HG03159 (cell line): ENCODE measurements around the gene IFFO2.

ENCODE experiments used
- ATAC-seq: cut with Tn5 transposase; IDR thresholded peaks from one replicate; pipeline ENCODE4 v1.9.1; 2021; ENCODE audit warnings: mild to moderate bottlenecking, moderate library complexity; ENCODE audit not compliant: unreplicated experiment

Gene IFFO2

DNA sequence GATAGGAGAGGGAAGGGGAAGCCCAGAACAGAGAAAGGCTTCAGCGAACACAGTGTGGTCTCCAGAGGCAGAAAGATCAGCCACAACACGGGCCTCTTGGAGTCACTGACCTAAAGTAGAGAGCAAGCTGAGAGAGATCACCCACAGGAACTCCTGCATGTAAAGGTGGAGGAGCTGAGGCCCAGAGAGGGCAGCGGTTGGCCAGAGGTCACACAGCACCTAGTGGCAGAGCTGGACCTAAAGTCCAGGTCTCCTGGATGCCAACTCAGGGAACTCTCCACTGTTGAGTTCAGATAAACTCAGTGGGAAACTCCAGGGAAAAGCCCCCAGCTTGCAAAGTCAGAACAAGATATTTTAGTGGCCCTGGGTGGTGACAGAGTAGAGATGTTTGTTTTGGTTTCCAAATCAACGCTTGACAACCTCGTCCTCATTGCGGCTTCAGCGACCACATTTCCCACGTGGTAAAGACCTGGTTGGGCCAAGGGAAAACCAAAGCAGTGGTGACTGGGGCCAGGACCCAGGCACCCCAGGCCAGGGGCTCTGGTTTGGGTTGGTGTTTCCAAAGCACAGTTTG is 4.6 kb downstream of the IFFO2 start:
- peak; percentile 37 for ATAC-seq

DNA sequence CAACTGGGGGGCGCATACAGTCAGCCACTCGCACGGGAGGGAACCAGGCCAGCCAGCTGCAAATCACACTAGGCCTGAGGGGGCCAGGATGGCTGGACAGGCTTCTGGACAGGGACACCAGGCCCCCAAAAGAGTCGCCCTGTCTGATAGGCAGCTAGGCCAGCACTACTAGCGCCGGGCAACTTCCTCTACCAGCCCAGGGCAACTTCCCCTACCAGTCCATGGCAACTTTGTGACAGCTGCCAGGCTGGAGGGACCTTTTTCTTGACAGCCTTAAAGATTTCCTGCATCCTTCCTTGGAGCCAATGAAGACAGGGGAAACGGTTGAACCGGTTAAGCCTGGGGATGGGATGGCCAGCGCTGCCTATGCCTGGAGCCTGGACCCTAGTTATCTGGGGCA is 5.1 kb downstream of the IFFO2 start:
- ATAC-seq: no peak

DNA sequence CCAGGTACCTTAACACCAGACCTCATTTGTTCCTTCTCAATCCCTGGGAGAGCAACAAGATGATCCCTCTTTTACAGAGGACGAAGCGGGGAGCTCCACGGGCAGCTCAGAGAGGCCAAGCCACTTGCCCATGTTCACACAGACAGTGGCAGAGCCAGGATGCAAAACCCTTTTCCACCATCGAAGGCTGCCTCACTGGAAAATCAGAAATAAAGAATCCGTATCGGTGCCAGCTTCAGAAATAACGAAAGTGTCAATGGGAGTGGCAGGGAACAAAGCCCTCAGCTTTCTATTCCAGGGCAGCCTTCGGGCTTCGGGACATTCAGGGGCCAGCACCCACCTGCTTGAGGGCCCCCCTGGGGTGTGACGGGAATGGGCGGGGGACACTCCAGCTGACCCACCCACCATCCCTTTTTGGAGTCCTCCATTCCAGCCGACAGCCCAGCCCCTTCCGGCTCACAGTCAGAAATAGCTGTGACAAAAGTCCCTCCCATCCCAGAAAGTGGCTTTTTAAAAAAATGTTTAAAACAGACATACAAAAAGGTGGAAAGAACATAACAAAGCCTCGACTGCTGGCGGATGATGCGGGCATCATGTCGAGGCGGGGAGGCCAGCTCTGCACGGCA is 6.0 kb downstream of the IFFO2 start:
- ATAC-seq: no peak

DNA sequence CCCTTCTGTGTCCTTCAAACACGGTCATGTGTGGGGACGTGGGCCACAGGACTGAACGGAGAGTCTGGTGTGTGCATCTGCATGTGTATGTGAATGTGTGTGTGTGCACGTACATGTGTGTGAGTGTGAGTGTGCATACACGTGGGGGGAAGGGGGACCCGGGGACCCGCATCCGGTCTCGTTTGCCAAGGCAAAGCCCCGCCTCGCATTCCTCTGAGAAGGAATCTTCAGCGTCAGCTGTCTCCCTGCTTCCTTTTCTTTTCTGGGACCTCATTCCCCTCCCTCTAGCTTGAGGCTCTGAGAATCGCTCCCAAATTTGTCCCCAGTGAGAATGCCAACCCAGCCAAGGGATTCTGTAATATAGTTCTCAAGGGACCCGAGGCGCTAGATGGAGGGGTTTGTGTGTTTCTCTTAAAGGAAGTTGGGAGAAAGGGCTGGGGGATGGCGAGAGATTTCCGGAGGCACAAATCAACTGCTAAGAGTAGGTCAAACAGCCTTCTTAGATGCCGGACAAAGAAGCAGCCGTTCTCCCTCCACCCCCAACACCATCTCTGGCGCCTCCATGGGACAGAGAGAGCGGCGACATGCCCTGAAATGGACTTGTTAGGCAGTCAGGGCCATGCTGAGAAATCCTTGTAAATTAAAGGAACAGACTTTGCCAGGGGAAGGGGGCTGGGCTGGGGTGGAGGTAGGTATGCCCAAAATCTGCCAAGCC is 6.6 kb downstream of the IFFO2 start:
- no peak for ATAC-seq

- no peak for ATAC-seq
Observed at GRCh38 chr1:18948913-18949685, 7.4 kb downstream of the IFFO2 start.

DNA sequence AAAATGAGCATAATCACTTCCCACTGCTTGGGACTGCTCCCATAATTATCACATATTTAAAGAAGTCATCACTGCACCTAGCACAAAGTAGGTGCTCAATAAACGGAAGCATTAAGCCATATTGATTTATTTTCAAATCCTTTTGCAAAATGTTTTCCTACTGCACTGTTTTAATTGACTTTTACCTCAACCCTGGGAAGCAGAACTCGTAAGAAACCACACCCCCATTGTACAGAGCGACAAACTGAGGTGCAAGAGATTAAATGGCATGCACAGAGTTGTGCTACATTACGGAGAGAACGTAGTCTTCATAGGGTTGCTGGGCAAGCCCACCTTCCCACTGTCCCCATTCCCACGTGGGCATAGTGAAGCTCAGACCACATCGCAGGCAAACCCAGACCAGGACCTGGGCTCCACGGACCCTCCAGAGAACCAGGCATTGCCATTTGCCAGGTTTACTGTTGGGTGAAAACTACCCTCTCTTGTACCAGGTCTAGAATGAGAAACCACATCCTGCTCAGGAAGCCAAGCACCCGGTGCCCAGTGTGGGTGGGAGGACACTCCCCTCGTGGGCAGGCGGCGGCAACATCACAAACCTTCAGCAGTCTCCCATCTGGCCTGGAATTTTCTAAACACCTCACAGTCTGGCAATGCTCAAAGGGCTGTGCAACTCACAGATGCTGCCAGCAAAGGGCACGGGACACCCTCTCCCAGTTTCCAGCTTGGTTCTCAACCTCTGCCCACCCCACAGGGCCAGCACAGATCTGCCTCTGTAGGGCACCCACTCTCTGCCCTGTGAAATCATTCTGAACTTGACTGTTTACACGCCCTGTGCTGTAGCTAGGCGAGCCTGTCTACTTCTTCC is 8.2 kb downstream of the IFFO2 start:
- no peak for ATAC-seq

GRCh38 chr1:18947570-18947969 is 8.9 kb downstream of the IFFO2 start:
- ATAC-seq: no peak

DNA sequence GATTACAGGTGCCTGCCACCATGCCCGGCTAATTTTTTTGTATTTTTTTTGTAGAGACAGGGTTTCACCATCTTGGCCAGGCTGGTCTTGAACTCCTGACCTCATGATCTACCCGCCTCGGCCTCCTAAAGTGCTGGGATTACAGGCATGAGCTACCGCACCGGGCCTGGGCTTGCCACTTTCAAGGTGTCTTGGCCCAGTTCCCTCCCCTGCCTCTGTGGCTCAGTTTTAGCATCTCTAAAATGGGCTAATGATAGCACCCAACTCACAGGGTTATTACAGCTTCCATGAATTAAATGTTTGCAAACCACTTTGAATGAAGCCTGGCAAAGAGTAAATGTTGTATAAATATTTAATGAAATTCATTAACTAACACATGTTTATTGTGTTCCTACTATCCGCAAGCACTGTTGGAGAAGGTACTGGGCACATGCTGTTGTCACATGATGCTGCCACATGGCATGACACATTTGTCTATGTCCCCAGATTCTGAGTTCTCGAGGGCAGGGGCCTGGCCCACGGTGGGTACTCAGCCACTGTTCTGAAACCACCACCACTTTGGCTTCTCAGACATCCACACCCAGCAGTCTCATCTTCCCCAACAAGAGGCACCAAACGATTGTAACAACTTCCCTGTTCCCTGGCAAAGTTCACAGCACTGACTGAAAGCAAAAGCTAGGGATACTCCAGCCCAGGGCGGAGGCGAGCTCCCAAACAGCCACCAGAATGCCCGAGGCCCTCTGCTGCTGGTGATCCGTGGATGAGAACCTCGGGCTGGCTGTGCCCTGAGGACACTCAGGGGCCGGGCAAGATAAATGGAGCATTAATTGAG is 9.7 kb downstream of the IFFO2 start:
- no peak for ATAC-seq

- no peak for ATAC-seq
Observed at GRCh38 chr1:18945401-18945849, 11.1 kb downstream of the IFFO2 start.

DNA sequence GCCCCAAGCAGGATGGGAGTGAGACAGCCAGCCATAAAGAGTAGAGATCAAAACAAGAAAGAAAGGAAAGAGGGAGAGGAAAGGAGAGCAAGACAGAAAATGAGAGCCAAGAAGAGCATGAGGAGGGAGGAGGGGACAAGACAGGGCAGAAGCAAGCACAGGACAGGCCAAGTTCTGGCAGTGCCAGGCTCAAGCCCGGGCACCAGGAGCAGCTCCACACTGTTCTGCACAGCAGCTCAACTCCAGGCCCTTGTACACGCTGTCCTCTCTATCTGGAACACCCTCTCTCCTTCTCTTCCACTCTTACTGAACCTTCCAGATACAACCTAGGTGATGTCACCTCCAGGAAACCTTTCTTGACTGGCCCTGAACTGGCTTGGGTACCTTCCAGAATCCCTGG is 11.7 kb downstream of the IFFO2 start:
- ATAC-seq: no peak

DNA sequence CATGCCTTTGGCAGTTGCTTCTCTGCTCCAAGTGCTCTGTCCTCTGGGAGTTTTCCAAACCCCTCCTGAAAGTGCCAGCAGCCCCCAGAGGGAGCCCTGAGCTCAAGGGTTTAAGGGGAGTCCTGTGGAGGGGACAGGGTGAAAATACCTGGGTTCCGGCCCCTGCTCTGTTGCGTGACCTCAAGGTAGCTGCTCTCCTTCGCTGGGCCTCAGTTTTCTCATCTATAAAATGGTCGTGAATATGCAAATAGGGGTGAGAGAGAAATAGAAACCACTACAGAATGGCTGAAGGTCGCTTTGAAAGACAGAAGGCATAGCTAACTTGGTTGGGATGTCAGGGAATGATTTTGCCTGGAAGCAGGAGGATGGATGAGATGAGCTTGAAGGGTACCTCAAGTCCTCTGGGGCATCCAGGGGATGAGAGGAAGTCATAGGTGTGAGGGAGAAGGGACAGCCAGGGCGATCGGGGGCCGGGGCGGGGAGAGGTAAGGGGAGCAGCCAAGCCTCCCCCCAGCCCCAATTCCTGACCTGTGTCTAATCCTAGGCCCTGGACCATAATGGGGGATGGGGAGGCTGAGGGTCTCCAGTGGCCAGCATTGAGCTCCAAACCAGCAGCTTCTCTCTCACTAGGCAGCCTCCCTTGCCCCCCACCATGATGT is 12.4 kb downstream of the IFFO2 start:
- ATAC-seq: no peak

- no peak for ATAC-seq
Observed at GRCh38 chr1:18943162-18943561, 13.3 kb downstream of the IFFO2 start.

DNA sequence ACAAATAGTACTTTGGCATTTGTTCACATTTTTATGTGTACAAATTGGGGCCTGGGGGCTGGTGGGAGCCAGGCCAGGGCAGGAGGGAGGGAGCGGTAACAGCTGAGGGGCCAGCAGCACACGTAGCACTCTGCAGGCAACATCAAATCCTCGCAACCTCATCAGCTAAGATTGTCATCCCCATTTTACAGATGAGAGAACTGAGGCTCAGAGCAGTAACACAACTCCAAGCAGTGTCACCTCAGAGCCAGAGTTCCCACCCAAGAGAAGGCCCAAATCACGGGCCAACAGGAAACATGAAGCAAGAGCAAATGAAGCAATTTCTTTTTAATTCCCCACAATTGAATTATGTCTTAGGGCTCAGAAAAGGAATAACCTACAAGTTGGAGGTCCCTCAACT is 14.1 kb downstream of the IFFO2 start:
- no peak for ATAC-seq

DNA sequence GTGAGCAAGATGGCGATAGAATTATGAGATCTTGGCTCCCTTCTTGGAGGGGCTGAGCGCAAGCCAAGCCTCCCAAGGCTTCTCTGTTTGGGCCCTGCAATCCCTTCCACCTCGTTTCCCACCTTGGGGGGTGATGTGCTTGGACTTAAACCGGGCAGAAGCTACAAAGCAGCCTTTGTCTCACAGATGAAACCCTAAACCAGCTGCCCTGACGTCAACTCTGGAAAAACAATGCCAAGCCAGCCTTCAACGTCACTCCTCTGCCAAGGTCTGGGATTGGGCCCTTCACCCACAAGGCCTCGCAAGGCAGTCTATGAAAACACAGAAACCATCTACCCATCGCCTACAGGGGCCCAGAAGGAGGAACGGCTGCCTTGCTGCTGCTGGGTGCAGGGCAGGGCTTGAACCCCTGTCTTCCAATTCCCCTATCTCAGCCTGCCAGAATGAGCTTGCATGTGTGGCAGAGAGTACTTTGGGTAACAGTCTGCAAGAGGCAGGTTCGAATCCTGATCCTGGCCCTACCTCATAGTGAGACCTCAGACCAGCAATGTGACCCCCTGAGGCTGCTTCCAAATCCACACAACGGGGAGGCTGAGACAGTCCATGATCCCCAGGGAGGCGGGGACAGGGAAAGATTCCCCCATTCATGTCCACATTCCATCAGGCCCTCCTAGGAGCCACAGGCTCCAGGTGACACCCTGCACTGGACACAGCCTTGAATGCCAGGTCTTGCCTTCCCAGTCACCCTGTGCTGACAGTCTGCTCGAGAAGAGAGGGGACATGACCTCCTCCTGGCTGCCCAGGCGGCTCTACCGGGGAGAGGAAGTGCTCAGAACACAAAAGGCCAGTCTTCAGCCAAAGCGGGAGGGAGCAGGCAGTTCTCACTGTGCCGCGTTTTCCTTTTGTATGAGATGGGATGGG is 15.0 kb downstream of the IFFO2 start:
- no peak for ATAC-seq

GRCh38 chr1:18940303-18941020 is 16.0 kb downstream of the IFFO2 start:
- ATAC-seq: no peak

DNA sequence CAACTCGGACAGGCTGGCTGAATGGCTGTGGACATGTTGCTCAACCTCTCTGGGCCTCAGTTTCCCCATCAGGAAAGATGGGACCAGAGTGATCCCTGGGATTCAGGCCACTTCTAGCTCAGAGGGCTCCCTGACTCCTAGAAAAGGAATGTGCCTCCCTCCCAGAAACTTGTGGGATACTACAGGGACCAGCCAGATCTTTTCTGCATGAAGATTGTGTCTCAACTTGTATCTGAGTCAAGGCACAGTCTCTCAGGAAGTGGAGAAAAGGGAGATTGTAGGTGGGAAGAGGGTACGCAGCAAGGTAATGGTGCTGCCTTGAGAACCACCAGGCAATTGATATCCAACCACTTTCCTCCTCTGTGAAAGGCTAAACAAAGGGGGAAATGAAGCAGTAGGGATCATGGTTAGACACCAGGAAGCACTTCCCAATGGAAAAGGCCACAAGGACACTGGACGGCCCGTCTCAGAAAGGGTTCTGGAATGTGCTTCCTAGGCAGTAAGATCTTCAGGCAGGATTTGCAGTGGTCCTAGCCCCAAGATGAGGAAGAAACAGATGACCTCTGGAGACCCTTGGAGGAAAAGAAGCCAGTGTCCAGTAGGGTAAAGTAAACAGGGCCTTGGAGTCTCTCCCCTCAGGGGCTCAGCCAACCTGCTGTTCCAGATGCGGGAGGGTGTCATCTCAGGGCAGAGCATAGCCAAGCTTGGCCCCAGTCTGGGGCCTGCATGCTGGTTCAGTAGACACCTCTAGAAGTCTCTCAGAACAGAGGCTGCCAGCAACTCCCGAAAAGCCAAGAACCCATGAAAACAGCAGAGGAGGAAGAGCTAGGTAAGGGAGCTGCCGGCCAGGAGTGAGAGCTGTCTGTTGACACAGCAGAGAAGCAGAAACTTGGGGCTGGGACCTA is 16.8 kb downstream of the IFFO2 start:
- ATAC-seq: no peak

- ATAC-seq: no peak
Observed at GRCh38 chr1:18938707-18939070, 17.8 kb downstream of the IFFO2 start.
